ENCODE measurements around the gene IGFBP4.

The IGFBP4 gene

GRCh38 chr17:40469805-40470675 lies 26.8 kb downstream of the IGFBP4 start:
- no peaks in the 10 kb centered on the region for H3K36me3 ChIP-seq (ENCODE audit: control insufficient read depth, low read length)
- H3K27me3 ChIP-seq (ENCODE audit: control insufficient read depth, low read length), result peaks cover 7% of the 10 kb centered on the region; the same call in 1 of the 2 replicates
- no peak overlapping the region for H3K4me2 ChIP-seq (ENCODE audit: low read length)
- H3K79me2 ChIP-seq (ENCODE audit: control insufficient read depth, low read length), result no peaks in the 10 kb centered on the region
- no peaks in the 10 kb centered on the region for H3F3A ChIP-seq (ENCODE audit: control insufficient read depth, insufficient read depth)
- H3K27ac ChIP-seq (ENCODE audit: low read depth, low read length), result no peak overlapping the region
- no peak overlapping the region for H3K4me3 ChIP-seq (ENCODE audit: low read length)
- H3K9me3 ChIP-seq (ENCODE audit: control insufficient read depth, insufficient read depth, low read length), result no peaks in the 10 kb centered on the region
- no peaks in the 10 kb centered on the region for H3K9me2 ChIP-seq (replicated peaks; ENCODE audit: control insufficient read depth, low read length)
- no peaks in the 10 kb centered on the region for H4K20me1 ChIP-seq (ENCODE audit: control insufficient read depth, insufficient read depth, low read depth, low read length)
- TF ChIP-seq EZH2phosphoT487 (IDR thresholded peaks at IDR 0.05; ENCODE audit: borderline replicate concordance, low read length) (no peak), CTCF (IDR thresholded peaks at IDR 0.05; ENCODE audit: low read depth, low read length, poor library complexity, severe bottlenecking) (no peak)
- no peaks in the 10 kb centered on the region for H3K4me1 ChIP-seq (ENCODE audit: control insufficient read depth, low read length)

GRCh38 chr17:40470932-40471828 lies 27.9 kb downstream of the IGFBP4 start:
- H3K9me2 ChIP-seq (replicated peaks; ENCODE audit: control insufficient read depth, low read length), result no peaks in the 10 kb centered on the region
- H3K27ac ChIP-seq (ENCODE audit: low read depth, low read length), result no peak overlapping the region
- H3K79me2 ChIP-seq (ENCODE audit: control insufficient read depth, low read length), result no peaks in the 10 kb centered on the region
- H3K4me1 ChIP-seq (ENCODE audit: control insufficient read depth, low read length), result no peaks in the 10 kb centered on the region
- H3K27me3 ChIP-seq (ENCODE audit: control insufficient read depth, low read length), result peaks cover 7% of the 10 kb centered on the region; the same call in 1 of the 2 replicates
- H3K4me3 ChIP-seq (ENCODE audit: low read length), result no peak overlapping the region
- H3F3A ChIP-seq (ENCODE audit: control insufficient read depth, insufficient read depth), result no peaks in the 10 kb centered on the region
- H3K9me3 ChIP-seq (ENCODE audit: control insufficient read depth, insufficient read depth, low read length), result no peaks in the 10 kb centered on the region
- no peaks in the 10 kb centered on the region for H4K20me1 ChIP-seq (ENCODE audit: control insufficient read depth, insufficient read depth, low read depth, low read length)
- no peaks in the 10 kb centered on the region for H3K36me3 ChIP-seq (ENCODE audit: control insufficient read depth, low read length)
- TF ChIP-seq CTCF (IDR thresholded peaks at IDR 0.05; ENCODE audit: low read depth, low read length, poor library complexity, severe bottlenecking), result no peak
- TF ChIP-seq EZH2phosphoT487 (IDR thresholded peaks at IDR 0.05; ENCODE audit: borderline replicate concordance, low read length), result no peak
- no peak overlapping the region for H3K4me2 ChIP-seq (ENCODE audit: low read length)

- no peak overlapping the region for H3K4me2 ChIP-seq (ENCODE audit: low read length)
- no peaks in the 10 kb centered on the region for H3F3A ChIP-seq (ENCODE audit: control insufficient read depth, insufficient read depth)
- no peak overlapping the region for H3K27ac ChIP-seq (ENCODE audit: low read depth, low read length)
- no peaks in the 10 kb centered on the region for H3K9me3 ChIP-seq (ENCODE audit: control insufficient read depth, insufficient read depth, low read length)
- no peaks in the 10 kb centered on the region for H3K4me1 ChIP-seq (ENCODE audit: control insufficient read depth, low read length)
- no peak for TF ChIP-seq CTCF (IDR thresholded peaks at IDR 0.05; ENCODE audit: low read depth, low read length, poor library complexity, severe bottlenecking)
- no peak for TF ChIP-seq EZH2phosphoT487 (IDR thresholded peaks at IDR 0.05; ENCODE audit: borderline replicate concordance, low read length)
- no peaks in the 10 kb centered on the region for H4K20me1 ChIP-seq (ENCODE audit: control insufficient read depth, insufficient read depth, low read depth, low read length)
- no peaks in the 10 kb centered on the region for H3K9me2 ChIP-seq (replicated peaks; ENCODE audit: control insufficient read depth, low read length)
- no peaks in the 10 kb centered on the region for H3K36me3 ChIP-seq (ENCODE audit: control insufficient read depth, low read length)
- H3K27me3 ChIP-seq (ENCODE audit: control insufficient read depth, low read length), result peaks cover 4% of the 10 kb centered on the region; the same call in 1 of the 2 replicates
- H3K79me2 ChIP-seq (ENCODE audit: control insufficient read depth, low read length), result no peaks in the 10 kb centered on the region
- H3K4me3 ChIP-seq (ENCODE audit: low read length), result no peak overlapping the region
Observed at GRCh38 chr17:40471846-40472732, 28.8 kb downstream of the IGFBP4 start.

All from DOHH2 (cell line).